Regular cardiac myocyte (primary cell): ENCODE results near the gene OR2AT4. TPM values are rescaled to one million over a fixed set of nuclear protein-coding genes. Genes with fewer than 3 reads are reported as not detected.

ENCODE experiments used
- total RNA-seq: library from RNA; depleted of rRNA; stranded (reverse); fragments of >200 nt; gene quantifications from 2 replicates; pipeline ENCODE4 v1.2.3, GENCODE V29; 2014

OR2AT4 gene
- not detected in 2 replicates for total RNA-seq

GRCh38 chr11:75096456-75097172 is at the start of gene OR2AT4:
OR2AT4 (minus strand) TSS chr11:75096876.

Other genes with a start within 250 kb of the OR2AT4 start
- gene XRRA1, start 147.8 kb downstream of the OR2AT4 start, total RNA-seq: 7.3 and 9.6 TPM in 2 replicates
- 10.4 and 40.6 TPM in 2 replicates for gene SPCS2, start 147.6 kb downstream of the OR2AT4 start, total RNA-seq
- gene NEU3, start 107.9 kb downstream of the OR2AT4 start, total RNA-seq: 7.3 and 7.7 TPM in 2 replicates
- 0.38 TPM in 1 of 2 replicates, not detected in the other for gene SLCO2B1, start 54.2 kb upstream of the OR2AT4 start, total RNA-seq
- 0.28 TPM in 1 of 2 replicates, not detected in the other for gene TPBGL, start 143.9 kb upstream of the OR2AT4 start, total RNA-seq